HG03457 (cell line): Measurements from ENCODE around the gene FNTB.
"Not testable (repeated sequence)": the region's sequence is repeated elsewhere in the genome, so short reads cannot be mapped to it uniquely, and the experiment has no call there.

Experiments
- ATAC-seq: cut with Tn5 transposase; IDR thresholded peaks from one replicate; pipeline ENCODE4 v1.9.1; 2021; ENCODE audit warnings: moderate number of reproducible peaks; ENCODE audit not compliant: unreplicated experiment

FNTB gene

DNA sequence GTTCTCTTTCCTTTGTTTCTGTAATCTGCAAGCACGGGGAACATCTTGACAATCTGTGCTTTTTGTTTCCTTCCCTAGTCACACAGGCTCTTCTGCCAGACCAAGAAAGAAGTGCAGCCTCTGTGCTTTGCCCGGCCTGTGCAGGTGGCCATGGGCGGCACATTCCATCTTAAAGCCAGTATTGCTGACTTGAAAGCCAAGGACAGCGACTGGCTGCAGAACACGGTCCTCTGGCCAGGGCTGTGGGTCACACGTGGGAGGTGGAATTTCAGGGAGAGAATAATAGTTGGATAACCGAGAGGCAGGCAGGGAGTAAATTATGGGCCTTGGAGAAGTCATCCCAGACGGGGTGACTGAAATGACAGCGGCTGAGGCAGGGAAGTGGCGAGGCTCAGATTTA lies 24.8 kb downstream of the FNTB start:
- no peak for ATAC-seq

DNA sequence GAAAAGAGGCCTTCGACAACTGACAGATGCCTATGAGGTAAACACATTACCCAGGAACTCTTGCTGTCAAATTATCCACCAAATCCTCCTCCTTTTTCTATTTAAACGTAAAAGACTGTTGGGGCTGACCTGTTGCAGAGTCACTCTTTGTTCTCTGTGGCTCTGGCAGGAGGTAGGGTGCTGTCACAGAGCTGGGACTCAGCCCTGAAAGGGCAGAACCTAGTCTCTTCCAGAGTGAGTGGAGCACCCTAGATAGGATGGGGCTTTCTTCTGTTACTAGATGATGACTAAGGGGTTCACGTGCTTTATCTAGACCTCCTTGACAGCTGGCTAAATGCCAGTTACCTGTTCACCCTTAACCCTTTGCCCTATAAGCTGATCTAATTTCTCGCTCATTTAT lies 25.7 kb downstream of the FNTB start:
- no peak for ATAC-seq

DNA sequence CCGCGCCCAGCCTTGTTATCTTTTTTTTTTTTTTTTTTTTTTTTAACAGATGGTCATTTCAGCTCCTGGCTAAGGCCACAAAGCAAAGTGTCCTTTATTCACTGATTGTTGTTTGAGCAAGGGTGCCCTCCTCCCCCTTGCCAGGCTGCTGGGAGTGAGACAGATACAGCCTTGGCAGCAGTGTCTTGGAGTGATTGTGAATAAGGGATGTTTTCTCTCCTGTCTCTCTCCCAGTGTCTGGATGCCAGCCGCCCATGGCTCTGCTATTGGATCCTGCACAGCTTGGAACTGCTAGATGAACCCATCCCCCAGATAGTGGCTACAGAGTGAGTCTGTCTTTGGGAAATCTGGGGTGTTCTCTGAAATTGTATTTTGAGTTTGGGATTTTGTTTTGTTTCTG lies 28.7 kb downstream of the FNTB start:
- ATAC-seq, result no peak

DNA sequence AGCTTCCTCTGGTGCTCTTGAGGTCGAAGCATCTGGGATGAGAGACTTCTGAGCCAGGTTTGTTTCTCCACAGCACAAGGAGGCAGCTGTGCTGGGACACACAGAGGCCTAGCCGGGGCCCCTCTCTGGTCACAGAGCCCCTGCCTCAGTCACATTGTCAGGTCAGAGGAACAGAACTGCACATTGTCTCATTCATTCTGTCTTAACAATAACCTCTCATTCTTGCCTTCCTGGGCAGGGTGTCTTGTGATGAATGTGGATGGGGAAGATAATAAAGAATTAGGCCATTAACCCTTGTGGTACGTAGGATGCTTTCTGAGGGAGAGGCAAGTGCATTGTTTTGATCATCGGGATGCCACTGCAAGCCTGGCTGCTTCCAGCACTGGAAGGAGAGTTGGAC lies 29.8 kb downstream of the FNTB start:
- no peak for ATAC-seq

DNA sequence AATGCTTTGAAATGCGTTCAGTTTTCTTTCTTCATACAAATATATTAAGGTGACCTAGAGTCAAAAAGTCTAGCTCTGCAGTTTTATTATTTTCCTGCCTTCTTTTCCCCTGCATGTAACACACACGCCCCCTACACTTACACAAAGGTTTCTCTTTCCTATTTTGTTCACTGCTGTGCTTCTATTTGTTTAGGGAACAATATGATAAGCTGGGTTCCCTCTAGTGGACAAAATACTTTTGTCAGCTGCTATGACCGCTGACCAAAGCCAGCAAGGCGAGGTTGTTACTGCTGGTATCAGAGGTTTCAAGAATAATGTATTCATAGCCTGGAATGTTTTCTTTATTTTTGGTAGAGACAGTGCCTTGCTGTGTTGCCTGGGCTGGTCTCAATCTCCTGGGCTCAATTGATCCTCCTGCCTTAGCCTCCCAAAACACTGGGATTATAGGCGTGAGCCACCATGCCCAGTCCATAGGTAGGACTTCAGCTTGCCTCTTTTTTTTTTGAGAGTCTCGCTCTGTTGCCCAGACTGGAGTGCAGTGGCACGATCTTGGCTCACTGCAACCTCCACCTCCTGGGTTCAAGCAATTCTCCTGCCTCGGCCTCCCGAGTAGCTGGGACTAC lies 33.4 kb downstream of the FNTB start:
- no peak for ATAC-seq

DNA sequence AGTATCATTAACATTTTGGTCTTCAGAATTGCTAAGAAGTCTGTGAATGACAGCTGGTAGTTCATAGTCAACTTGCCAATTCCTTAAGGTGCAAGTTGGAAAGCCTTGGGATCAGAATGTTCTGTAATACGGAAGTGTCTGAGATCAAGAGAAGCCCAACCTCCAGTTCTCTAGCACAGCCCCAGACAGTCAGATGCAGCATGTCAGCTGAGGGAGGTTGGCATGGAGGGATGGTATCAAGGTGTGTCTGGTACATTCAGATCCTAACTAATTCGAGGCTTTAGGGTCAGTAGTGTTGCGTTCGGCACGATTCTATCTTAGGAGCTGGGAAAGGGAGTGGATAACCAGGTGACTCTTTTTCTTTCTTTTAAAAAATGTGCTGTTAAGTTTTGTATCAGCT lies 38.3 kb downstream of the FNTB start:
- ATAC-seq, result no peak

DNA sequence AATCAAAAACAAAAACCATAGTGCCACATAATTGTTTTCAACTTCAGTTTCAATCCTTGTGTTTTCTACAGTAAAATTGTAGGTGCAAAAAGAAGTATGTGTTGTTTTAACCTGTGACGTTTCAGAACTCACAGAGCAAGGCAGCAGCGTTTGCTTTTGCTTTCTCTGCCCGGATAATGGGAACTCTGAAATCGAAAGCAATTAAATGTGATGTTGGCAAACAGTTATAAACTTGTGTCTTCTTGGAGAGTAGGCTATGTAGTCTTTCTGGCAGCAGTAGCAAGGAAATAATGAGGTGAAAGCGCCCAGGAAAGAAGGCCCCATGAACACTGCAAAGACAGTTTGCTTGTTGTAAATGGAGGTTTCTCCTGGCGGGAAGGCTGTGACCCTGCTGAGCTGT lies 39.1 kb downstream of the FNTB start:
- no peak for ATAC-seq

DNA sequence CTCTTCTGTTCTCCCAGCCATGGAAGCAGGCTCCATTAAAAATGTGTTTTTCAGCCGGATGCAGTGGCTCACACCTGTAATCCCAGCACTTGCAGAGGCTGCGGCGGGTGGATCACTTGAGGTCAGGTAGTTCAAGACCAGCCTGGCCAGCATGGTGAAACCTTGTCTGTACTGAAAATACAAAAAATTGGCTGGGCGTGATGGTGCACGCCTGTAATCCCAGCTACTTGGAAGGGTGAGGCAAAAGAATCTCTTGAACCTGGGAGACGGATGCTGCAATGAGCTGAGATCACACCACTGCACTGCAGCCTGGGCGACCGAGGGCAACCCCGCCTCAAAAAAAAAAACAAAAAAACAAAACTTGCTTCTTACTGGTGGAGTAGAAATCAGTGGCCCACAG lies 39.8 kb downstream of the FNTB start:
- no peak for ATAC-seq

GRCh38 chr14:65027127-65027799 lies 40.6 kb downstream of the FNTB start:
- ATAC-seq, result no peak

DNA sequence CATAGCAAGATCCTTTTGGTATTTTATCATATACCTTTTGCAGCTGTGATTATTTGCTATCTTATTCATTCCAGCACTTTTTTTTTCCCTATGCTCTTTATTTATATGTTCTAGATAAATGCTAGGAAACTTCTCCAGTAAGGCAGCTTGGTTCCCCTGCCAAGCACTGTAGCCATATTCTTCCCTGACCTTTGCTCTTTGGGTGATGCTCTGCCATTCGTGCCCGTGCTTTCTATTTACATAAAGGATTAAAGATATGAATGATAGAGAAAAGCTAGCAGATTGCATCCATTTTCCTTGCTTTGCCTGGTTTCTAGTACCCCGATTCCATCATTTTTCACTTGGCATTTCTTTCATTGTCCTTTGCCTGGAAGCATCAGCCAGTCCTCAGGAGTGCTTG lies 42.2 kb downstream of the FNTB start:
- ATAC-seq, result no peak

GRCh38 chr14:65031321-65031720 lies 44.6 kb downstream of the FNTB start:
- not testable (repeated sequence) for ATAC-seq

DNA sequence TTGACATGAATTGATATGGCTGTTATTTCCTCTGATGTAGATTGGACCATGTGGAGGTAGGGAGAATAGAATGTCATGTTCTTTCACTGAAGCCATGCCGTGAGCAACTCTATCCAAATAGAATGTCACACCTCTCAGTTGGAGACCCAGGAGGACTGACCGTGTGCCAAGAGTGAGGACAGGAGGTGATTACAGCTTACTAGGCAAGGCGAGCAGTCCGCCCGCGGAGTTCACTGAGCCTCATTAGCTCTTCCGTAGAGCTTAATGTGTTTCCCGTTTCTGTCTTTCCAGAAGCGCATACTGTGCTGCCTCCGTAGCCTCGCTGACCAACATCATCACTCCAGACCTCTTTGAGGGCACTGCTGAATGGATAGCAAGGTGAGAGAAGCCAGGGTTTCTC lies 45.6 kb downstream of the FNTB start:
- no peak for ATAC-seq

DNA sequence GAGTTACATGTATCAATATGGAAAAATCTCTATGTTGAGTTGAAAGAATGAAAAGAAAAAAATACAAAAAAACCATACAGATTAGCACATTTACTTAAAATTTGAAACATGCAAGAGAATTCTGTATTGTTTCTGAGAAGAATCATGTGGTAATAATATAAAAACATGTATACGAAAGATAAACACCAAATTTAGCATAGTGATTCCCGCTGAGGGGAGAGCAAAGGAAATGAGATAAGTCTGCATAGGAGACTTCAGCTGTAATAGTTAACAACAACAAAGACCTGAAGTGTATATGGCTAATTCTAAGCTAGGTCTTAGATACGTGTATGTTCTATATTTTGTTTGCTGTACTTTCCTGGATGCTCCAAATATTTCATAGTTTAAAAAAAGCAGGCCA lies 46.5 kb downstream of the FNTB start:
- no peak for ATAC-seq

GRCh38 chr14:65034021-65034420 lies 47.3 kb downstream of the FNTB start:
- no peak for ATAC-seq

DNA sequence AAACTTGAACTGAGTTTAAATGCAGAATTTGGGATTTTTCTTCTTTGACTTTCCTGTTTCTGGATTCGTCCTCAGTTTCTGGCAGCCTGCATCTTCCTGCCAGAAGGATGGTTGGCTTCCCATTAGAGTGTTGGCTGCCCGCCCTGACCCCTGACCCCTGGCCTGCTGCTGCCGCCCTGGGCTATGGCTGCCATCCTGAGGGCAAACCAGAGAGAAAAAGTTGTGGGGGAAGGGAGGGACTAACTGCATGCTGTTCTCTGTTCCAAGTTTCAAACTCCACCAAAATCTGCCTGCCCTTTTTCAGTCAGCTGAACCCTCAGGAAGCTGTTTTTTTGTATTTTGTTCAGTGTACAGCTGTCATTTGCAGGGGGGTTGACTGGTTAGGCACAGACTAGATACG lies 48.4 kb downstream of the FNTB start:
- ATAC-seq, result no peak

DNA sequence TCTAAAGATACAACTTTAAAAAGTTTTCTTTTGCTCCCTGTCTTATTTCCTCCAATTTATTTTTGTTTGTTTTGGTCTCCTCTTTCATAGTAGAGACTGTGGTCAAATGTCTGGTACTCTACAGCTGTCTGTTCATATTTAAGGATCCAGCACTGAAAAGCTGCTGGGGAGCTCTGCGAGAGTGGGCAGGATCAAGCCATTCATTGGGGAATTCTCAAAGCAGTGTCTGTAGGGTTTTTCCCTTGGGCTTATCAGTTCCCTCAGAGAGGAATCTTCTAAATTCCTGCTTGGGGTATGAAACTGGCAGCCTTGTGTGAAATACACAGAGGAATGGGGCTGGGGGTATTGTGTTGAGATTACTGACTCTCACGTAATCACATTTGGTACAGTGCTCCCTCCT lies 52.3 kb downstream of the FNTB start:
- ATAC-seq, result no peak

DNA sequence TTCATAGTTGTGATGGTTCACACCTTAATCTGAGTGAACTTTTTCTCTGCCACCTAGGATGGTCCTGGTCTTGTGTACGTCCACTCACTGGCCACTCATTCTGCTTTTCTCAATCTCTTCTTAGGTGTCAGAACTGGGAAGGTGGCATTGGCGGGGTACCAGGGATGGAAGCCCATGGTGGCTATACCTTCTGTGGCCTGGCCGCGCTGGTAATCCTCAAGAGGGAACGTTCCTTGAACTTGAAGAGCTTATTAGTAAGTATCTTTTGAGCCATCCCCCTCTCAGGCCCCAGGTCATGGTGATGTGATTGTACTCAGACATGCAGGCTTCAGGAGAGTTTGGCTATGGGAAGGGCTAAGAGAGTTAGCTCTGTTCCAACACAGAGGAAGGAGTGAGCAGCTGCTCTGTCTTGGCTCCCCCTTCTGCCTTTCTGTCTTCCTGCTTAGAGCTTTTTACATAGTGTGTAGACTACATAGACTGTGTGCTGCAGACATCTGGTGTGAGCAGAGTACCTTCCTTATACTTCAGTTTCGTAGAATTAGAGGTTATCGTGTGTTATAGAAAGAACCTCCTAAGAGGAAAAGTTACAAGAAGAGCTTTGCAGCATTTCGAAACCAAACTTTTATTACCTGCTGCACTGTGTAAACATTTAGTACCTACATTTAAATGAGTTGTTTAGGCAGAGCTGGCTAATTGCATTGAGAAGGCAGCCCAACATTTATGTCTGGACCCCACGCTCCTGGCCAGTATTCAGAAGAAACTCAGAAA lies 54.2 kb downstream of the FNTB start:
- no peak for ATAC-seq

GRCh38 chr14:65041434-65041915 lies 54.8 kb downstream of the FNTB start:
- ATAC-seq, result no peak

- ATAC-seq, result no peak
Measured at GRCh38 chr14:65042296-65042695, 55.6 kb downstream of the FNTB start.

DNA sequence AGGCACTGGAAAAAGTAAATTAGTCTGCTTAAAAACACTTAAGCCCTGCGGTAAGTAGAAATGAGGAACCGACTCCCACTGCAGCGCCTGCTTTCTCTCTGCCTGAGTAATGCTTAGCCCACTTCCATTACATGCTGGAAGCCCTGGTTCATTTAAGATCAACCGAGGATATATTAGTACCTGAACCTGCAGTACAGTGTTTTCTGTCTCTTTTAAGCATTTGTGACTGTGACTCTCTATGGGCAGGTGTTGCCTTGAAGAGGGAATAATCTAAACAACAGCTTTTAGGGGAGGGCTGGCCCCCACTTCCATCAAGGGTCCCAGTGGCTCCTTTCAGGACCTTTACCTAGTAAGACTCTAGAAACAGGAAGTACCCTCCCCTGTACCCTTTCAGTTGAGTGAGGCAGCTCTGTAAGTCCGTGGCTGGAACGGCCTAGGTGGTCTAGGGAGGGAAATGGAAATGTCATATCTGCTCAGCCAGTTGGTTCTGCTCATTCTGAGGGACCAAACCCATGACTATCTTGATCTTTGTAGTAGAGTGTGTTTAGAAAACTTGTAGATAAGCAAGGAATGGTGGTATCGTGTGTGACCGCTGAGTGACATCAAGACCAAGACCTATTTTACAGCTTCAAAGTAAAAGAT lies 56.2 kb downstream of the FNTB start:
- ATAC-seq, result no peak

DNA sequence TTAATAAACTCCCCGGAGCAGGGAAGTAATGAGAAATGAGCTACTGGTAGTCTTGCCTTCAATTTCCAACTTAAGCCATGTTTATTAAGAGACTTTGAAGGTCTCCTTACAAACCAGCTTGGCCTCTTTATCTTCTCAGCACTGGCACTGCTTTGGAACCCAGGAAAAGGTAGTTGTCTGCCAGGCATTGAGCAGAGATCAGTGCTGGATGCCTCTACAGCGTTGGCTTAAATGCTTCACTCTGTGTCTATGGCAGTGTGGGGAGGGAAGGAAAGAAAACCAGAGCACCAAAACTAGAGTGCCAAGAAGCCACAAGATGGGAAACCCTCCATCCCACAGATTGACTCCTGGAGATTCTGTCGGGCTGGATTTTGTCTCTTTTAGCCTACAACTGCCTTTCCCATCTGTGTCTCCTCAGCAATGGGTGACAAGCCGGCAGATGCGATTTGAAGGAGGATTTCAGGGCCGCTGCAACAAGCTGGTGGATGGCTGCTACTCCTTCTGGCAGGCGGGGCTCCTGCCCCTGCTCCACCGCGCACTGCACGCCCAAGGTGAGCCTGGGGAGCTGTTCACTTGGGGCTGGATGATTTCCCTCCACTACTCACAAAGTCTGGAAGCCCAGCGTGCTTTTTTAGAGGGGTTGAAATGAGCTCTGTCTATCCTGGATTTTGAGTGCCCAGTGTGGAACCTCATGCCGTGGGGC lies 57.3 kb downstream of the FNTB start:
- ATAC-seq, result no peak
